Measurements from ENCODE around the gene OR2B6.

OR2B6 gene

GRCh38 chr6:28000351-28001045 is 43.5 kb downstream of the OR2B6 start:
- no peak for ATAC-seq
- DNase-seq = no peak

- no peak for DNase-seq
- no peak for ATAC-seq
These were observed 44.3 kb downstream of the OR2B6 start for GRCh38 chr6:28001351-28001750.

GRCh38 chr6:28001751-28002150 is 44.7 kb downstream of the OR2B6 start:
- no peak for ATAC-seq

GRCh38 chr6:28002161-28002560 is 45.1 kb downstream of the OR2B6 start:
- no peak for DNase-seq

More at GRCh38 chr6:28001751-28002150, 44.7 kb downstream of the OR2B6 start:
- no peak for DNase-seq

GRCh38 chr6:28003059-28003458 is 46.0 kb downstream of the OR2B6 start:
- no peak for DNase-seq
- ATAC-seq = no peak

More at GRCh38 chr6:28002161-28002560, 45.1 kb downstream of the OR2B6 start:
- ATAC-seq = no peak

GRCh38 chr6:28003661-28004060 is 46.6 kb downstream of the OR2B6 start:
- DNase-seq (no peak), ATAC-seq (no peak)

- no peak for ATAC-seq
- no peak for DNase-seq
These were observed 47.5 kb downstream of the OR2B6 start for GRCh38 chr6:28004350-28005151.

- DNase-seq (no peak), ATAC-seq (no peak)
These were observed 48.3 kb downstream of the OR2B6 start for GRCh38 chr6:28005152-28005890.

GRCh38 chr6:28005975-28006374 is 48.9 kb downstream of the OR2B6 start:
- no peak for ATAC-seq
- no peak for DNase-seq

Data from stimulated activated naive CD8-positive, alpha-beta T cell treated with anti-CD3 and anti-CD28 coated beads, Interleukin-15, Interleukin-2, amounts not matched to agents 100 U/mL and 50 U/mL, for 24 hours (primary cell).